SHP77 (cell line): ENCODE measurements around the gene OR52I1.

ENCODE experiments used
- DNase-seq, 2 experiments: peaks; one replicate each; lab custom pipeline; 2025; lab: John Stamatoyannopoulos, UW

OR52I1 gene

GRCh38 chr11:4593739-4594138 lies at the start of gene OR52I1:
Gene OR52I1 (plus strand): TSS chr11:4594039. CDS start chr11:4594039, 0 bp downstream.
- no peak for DNase-seq

GRCh38 chr11:4544891-4545290 lies 48.9 kb upstream of the OR52I1 start, which contains the start of gene OR52M1:
Gene OR52M1 (plus strand): TSS chr11:4545191. CDS start chr11:4545191, 0 bp downstream.
- DNase-seq = no peak

GRCh38 chr11:4546878-4547277 lies 47.0 kb upstream of the OR52I1 start:
- no peak for DNase-seq

- no peak for DNase-seq
Measured at GRCh38 chr11:4547416-4547815, 46.4 kb upstream of the OR52I1 start.

GRCh38 chr11:4551346-4551979 lies 42.4 kb upstream of the OR52I1 start:
- no peak for DNase-seq

- no peak for DNase-seq
Measured at GRCh38 chr11:4559527-4560440, 34.1 kb upstream of the OR52I1 start.

- DNase-seq = no peak
Measured at GRCh38 chr11:4560467-4560866, 33.4 kb upstream of the OR52I1 start.

- DNase-seq = no peak
Measured at GRCh38 chr11:4565371-4565770, 28.5 kb upstream of the OR52I1 start.

- no peak for DNase-seq
Measured at GRCh38 chr11:4569075-4569474, 24.8 kb upstream of the OR52I1 start.

- no peak for DNase-seq
Measured at GRCh38 chr11:4576880-4577279, 17.0 kb upstream of the OR52I1 start.

- peak in 1 of 2 experiments; percentile 14 for DNase-seq
Measured at GRCh38 chr11:4577761-4578160, 16.1 kb upstream of the OR52I1 start.

- no peak for DNase-seq
Measured at GRCh38 chr11:4578624-4579023, 15.2 kb upstream of the OR52I1 start.

- DNase-seq = no peak
Measured at GRCh38 chr11:4580124-4580523, 13.7 kb upstream of the OR52I1 start.

GRCh38 chr11:4581443-4581842 lies 12.4 kb upstream of the OR52I1 start, which contains the start of gene OR52I2:
Gene OR52I2 (plus strand): TSS chr11:4581743.
- DNase-seq = no peak

- DNase-seq = no peak
Measured at GRCh38 chr11:4589017-4589416, 4.8 kb upstream of the OR52I1 start.

GRCh38 chr11:4605057-4605456 lies 11.2 kb downstream of the OR52I1 start:
- DNase-seq = no peak

- DNase-seq = peak in 1 of 2 experiments; percentile 6
Measured at GRCh38 chr11:4606231-4607015, 12.6 kb downstream of the OR52I1 start.

- DNase-seq = peak; percentile 11 to 12
Measured at GRCh38 chr11:4607096-4607495, 13.3 kb downstream of the OR52I1 start.

- peak; percentile 87 to 95 for DNase-seq
Measured at GRCh38 chr11:4607781-4608666, 14.2 kb downstream of the OR52I1 start, which contains the start of gene TRIM68. Gene TRIM68 (minus strand): TSS chr11:4608231. CDS start chr11:4605504, 2,727 bp downstream.

- DNase-seq = no peak
Measured at GRCh38 chr11:4610258-4610935, 16.6 kb downstream of the OR52I1 start.
